ENCODE measurements around the gene KDM8. TPM values are rescaled to one million over a fixed set of nuclear protein-coding genes. Genes with fewer than 3 reads are reported as not detected.

KDM8 gene
- total and polyA plus RNA-seq, 2 donors (not counting 3 experiments of a cell fraction or from before 2014, with no cell fraction given), result 5.1 to 8.4 TPM

DNA sequence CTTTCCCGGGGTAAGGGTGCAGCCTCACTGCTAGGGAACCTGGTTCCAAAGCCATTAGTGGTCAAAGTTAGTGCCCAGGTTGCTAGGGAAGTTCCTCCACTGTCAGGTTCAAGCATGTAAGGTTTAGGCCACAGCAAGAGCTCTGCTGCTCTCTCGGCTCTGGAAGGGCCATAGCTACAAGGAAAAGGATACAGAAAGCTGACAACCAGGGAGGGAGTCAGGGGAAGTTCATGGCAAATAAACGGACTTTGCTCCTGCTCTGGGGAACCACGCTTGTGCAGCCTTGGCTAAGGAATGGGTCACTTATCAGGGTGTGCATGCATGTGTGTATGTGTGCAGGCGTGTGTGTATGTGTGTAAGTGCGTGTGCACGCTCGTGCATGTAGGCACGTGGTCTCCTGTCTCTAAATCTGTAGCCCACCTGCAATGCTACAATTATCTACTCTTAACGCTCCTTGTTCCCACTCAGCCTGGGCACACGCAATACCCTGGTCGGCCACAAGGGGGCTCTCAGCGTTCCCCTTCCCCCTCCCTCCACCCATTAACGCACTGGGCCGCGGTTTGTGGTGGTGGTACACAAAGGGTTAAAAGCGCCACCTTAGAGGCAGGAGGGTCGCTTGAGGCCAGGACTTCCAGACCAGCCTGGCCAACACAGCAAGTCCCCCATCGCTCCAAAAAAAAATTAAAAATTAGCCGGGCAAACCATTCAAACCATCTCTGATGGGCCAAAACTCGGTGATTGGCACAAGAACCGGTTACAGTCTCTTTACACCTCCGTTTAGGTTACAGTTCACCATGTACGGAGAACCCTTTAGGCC, 48.4 kb upstream of the KDM8 start:
- ChIA-PET POLR2A (no interaction called here), CTCF (interaction anchor here (2.2 to 5.0 kb wide), 2 partner anchors 10 to 212 kb away, joined by 6 to 49 read pairs; no protein-coding TSS in a partner anchor)
- dilution Hi-C loops (cut with MboI; ENCODE audit: extremely low pct_ligation_motif_present, low sequenced_read_pairs), result no loop called here
- H3K4me3 ChIP-seq (replicated peaks in 1 of 3; ENCODE audit: insufficient read depth in 1 of 3, low read depth in 1 of 3, low read length in 3 of 3), result no peak overlapping the region
- H3K27me3 ChIP-seq (ENCODE audit: control insufficient read depth in 2 of 2, insufficient read depth in 2 of 2, low read length in 2 of 2), result no peaks in the 10 kb centered on the region
- intact Hi-C loops (cut with micrococcal nuclease), result loop anchor here (1.0 to 2.0 kb wide), 4 partner anchors 24 to 302 kb away; no protein-coding TSS in a partner anchor
- H4K20me1 ChIP-seq (replicated peaks; ENCODE audit: control insufficient read depth, extremely low read depth, insufficient read depth, low read length), result no peaks in the 10 kb centered on the region
- H3K36me3 ChIP-seq (ENCODE audit: control insufficient read depth in 2 of 2, extremely low read depth in 1 of 2, insufficient read depth in 2 of 2, low read length in 2 of 2), result no peaks in the 10 kb centered on the region
- DNase-seq (ENCODE audit: low read depth, low spot score), result peak; percentile 38
- no TSS peak for BruUV-seq (replicated peaks)
- no peaks in the 10 kb centered on the region for H3K79me2 ChIP-seq (ENCODE audit: control insufficient read depth, insufficient read depth, low read length)
- H3K4me1 ChIP-seq (ENCODE audit: control insufficient read depth, extremely low read depth, insufficient read depth, low read length), result no peaks in the 10 kb centered on the region
- no peaks in the 10 kb centered on the region for H3K9me1 ChIP-seq (replicated peaks; ENCODE audit: control insufficient read depth, extremely low read depth, insufficient read depth, low read length)
- no peak overlapping the region for H3K9ac ChIP-seq (replicated peaks; ENCODE audit: extremely low read depth, insufficient read depth, low read length)
- TF ChIP-seq, protein P1, sequence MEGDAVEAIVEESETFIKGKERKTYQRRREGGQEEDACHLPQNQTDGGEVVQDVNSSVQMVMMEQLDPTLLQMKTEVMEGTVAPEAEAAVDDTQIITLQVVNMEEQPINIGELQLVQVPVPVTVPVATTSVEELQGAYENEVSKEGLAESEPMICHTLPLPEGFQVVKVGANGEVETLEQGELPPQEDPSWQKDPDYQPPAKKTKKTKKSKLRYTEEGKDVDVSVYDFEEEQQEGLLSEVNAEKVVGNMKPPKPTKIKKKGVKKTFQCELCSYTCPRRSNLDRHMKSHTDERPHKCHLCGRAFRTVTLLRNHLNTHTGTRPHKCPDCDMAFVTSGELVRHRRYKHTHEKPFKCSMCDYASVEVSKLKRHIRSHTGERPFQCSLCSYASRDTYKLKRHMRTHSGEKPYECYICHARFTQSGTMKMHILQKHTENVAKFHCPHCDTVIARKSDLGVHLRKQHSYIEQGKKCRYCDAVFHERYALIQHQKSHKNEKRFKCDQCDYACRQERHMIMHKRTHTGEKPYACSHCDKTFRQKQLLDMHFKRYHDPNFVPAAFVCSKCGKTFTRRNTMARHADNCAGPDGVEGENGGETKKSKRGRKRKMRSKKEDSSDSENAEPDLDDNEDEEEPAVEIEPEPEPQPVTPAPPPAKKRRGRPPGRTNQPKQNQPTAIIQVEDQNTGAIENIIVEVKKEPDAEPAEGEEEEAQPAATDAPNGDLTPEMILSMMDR (IDR thresholded peaks at IDR 0.05; ENCODE audit: extremely low read depth in 1 of 2, insufficient read depth in 1 of 2, low read depth in 1 of 2, low read length in 2 of 2), result peak; percentile 94 to 96
- no peak for TF ChIP-seq GATA2 (IDR thresholded peaks at IDR 0.05; ENCODE audit: insufficient read depth, insufficient read length, low read depth, low read length)
- H3K27ac ChIP-seq (ENCODE audit: insufficient read depth, low read depth, low read length), result no peak overlapping the region
- no peak overlapping the region for H2AFZ ChIP-seq (ENCODE audit: low read depth, low read length)
- no peaks in the 10 kb centered on the region for H3K9me3 ChIP-seq (replicated peaks; ENCODE audit: control insufficient read depth, insufficient read depth, low read length)
- peak; percentile 76 for FAIRE-seq
- H3K4me2 ChIP-seq (ENCODE audit: insufficient read depth, low read length), result no peak overlapping the region

DNA sequence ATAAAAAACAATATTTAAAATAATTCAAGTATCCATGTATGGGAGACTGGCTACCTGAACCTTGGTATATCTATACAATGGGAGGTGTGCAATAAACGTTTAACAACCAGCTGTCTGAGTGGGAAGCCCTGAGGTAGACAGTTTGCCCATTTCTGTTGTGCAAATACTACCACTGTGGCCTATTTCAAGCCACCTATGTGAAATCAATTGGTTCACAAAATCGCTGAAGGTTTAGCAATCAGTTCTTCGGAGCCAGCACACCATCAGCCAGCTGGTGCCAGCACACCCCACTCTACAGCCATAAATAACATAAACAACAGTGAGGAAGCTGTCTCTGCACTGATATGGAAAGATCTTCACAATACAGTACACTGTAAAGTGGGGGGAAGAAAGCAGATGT, 46.7 kb upstream of the KDM8 start:
- no peak for FAIRE-seq
- intact Hi-C loops (cut with micrococcal nuclease) (no loop called here), dilution Hi-C loops (cut with MboI; ENCODE audit: extremely low pct_ligation_motif_present, low sequenced_read_pairs) (no loop called here)
- Histone ChIP-seq H3K36me3 (ENCODE audit: control insufficient read depth in 2 of 2, extremely low read depth in 1 of 2, insufficient read depth in 2 of 2, low read length in 2 of 2) (no peaks in the 10 kb centered on the region), H3K9me3 (replicated peaks; ENCODE audit: control insufficient read depth, insufficient read depth, low read length) (no peaks in the 10 kb centered on the region), H3K27me3 (ENCODE audit: control insufficient read depth in 2 of 2, insufficient read depth in 2 of 2, low read length in 2 of 2) (peaks cover 0 to 1% of the 10 kb centered on the region in 2 experiments), H2AFZ (ENCODE audit: low read depth, low read length) (no peak overlapping the region), H3K9me1 (replicated peaks; ENCODE audit: control insufficient read depth, extremely low read depth, insufficient read depth, low read length) (no peaks in the 10 kb centered on the region), H4K20me1 (replicated peaks; ENCODE audit: control insufficient read depth, extremely low read depth, insufficient read depth, low read length) (no peaks in the 10 kb centered on the region), H3K9ac (replicated peaks; ENCODE audit: extremely low read depth, insufficient read depth, low read length) (no peak overlapping the region), H3K4me1 (ENCODE audit: control insufficient read depth, extremely low read depth, insufficient read depth, low read length) (no peaks in the 10 kb centered on the region), H3K79me2 (ENCODE audit: control insufficient read depth, insufficient read depth, low read length) (no peaks in the 10 kb centered on the region), H3K27ac (ENCODE audit: insufficient read depth, low read depth, low read length) (no peak overlapping the region), H3K4me2 (ENCODE audit: insufficient read depth, low read length) (no peak overlapping the region), H3K4me3 (replicated peaks in 1 of 3; ENCODE audit: insufficient read depth in 1 of 3, low read depth in 1 of 3, low read length in 3 of 3) (no peak overlapping the region)
- no peak for DNase-seq (ENCODE audit: low read depth, low spot score)
- TF ChIP-seq POLR2AphosphoS5 (IDR thresholded peaks at IDR 0.05; ENCODE audit: insufficient read depth, low read depth, low read length) (no peak), GATA2 (IDR thresholded peaks at IDR 0.05; ENCODE audit: insufficient read depth, insufficient read length, low read depth, low read length) (no peak), EZH2 (IDR thresholded peaks at IDR 0.05; ENCODE audit: borderline replicate concordance, low read depth, low read length, severe bottlenecking) (no peak), MYC (IDR thresholded peaks at IDR 0.05; ENCODE audit: low read depth, low read length) (no peak), FOS (IDR thresholded peaks at IDR 0.05; ENCODE audit: borderline replicate concordance, insufficient read depth, low read length) (no peak), JUN (IDR thresholded peaks at IDR 0.05; ENCODE audit: borderline replicate concordance, insufficient read depth, insufficient read length, low read depth) (no peak), POLR2A (IDR thresholded peaks at IDR 0.05; ENCODE audit: low read depth, low read length) (no peak)
- TF ChIP-seq, protein P2, sequence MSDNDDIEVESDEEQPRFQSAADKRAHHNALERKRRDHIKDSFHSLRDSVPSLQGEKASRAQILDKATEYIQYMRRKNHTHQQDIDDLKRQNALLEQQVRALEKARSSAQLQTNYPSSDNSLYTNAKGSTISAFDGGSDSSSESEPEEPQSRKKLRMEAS (IDR thresholded peaks at IDR 0.05; ENCODE audit: insufficient read depth, insufficient read length), result no peak
- TF ChIP-seq, protein P1 (IDR thresholded peaks at IDR 0.05; ENCODE audit: extremely low read depth in 1 of 2, insufficient read depth in 1 of 2, low read depth in 1 of 2, low read length in 2 of 2), result no peak
- ChIA-PET CTCF (interaction anchor here (0.9 to 5.0 kb wide), 2 partner anchors 23 to 211 kb away, joined by 3 to 49 read pairs; no protein-coding TSS in a partner anchor), POLR2A (no interaction called here)
- BruUV-seq (replicated peaks), result no TSS peak
